Measurements from ENCODE around the gene JCHAIN.
A peak's percentile ranks its signal among the peaks of the same experiment; 100 is the strongest.

DNA sequence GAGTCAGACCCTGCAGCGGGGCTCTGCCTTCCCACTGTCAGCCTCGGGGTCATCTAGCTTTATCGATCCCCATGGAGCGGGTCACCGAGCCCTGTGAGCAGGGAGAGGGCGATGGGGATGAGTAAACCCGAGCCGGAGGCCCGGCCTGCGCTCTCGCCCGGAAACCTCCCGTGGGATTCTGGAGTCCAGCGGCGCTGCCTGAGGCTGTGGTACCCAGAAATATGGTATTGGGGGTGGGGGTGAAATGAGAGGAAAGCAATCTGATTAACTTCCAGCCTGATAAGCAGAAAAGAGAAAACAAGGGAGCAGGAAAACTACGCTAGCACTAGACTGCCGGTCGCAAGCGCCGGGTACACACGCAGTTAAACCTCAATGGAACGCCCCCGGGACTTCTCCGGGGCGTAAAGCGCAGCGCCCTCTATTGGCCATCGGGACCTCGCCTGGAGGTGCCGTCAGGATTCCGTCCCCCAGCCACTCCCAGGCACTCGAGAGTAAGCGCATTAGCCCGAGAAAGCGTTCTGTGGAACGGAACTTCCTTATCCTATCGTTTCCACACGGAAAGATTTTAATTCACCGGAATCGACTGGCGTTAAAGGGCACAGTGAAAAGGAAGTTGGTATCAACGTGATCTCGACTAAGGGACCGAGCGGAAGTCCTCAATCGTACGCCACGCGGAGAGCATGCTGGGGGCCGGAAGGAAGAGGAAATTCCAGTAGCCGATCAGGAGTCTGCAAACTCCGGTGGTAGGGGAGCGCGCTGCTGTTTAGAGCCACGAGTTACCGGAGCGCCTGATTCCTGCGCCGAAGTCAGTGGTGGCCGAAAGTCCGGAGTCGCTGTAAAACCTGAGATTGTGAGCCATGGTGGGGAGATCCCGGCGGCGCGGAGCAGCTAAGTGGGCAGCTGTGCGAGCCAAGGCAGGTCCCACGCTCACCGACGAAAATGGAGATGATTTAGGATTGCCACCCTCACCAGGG lies 21.8 kb upstream of the JCHAIN start, which contains the start of gene UTP3:
- TF ChIP-seq, protein P1, sequence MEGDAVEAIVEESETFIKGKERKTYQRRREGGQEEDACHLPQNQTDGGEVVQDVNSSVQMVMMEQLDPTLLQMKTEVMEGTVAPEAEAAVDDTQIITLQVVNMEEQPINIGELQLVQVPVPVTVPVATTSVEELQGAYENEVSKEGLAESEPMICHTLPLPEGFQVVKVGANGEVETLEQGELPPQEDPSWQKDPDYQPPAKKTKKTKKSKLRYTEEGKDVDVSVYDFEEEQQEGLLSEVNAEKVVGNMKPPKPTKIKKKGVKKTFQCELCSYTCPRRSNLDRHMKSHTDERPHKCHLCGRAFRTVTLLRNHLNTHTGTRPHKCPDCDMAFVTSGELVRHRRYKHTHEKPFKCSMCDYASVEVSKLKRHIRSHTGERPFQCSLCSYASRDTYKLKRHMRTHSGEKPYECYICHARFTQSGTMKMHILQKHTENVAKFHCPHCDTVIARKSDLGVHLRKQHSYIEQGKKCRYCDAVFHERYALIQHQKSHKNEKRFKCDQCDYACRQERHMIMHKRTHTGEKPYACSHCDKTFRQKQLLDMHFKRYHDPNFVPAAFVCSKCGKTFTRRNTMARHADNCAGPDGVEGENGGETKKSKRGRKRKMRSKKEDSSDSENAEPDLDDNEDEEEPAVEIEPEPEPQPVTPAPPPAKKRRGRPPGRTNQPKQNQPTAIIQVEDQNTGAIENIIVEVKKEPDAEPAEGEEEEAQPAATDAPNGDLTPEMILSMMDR (IDR thresholded peaks at IDR 0.05; ENCODE audit: insufficient read depth, low read length, poor library complexity, severe bottlenecking): peak; percentile 46
- TF ChIP-seq EZH2phosphoT487 (conservative IDR thresholded peaks at IDR 0.05; ENCODE audit: low read length): no peak

All from SU-DHL-6 (cell line).